ENCODE data around the gene RTL3. TPM values are rescaled to one million over a fixed set of nuclear protein-coding genes. Genes with fewer than 3 reads are reported as not detected.

The RTL3 gene
- total and polyA plus RNA-seq, 2 donors from 2014 or later, result not detected

DNA sequence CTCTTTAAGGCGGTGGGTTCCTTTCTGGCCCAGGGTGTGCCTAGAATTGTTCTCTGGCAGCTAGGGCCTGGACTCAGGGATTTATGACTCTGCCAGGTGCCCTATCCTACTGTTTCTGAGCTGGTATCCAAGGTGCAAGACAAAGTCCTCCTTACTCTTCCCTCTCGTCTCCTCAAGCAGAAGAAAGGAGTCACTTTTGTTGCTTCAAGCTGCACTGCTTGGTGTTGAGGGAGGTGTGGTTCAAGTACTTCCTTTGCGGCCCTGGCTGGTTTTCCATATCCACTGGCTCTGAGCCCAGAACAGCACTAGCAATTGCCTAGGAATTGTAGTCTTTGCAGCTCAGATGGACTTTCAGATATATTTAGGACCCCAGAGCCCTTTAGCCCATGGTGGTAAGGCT is 39.3 kb downstream of the RTL3 start:
- Histone ChIP-seq H3K27ac (ENCODE audit: low read depth in 2 of 2, low read length in 2 of 2) (no peak overlapping the region), H3K27me3 (ENCODE audit: control insufficient read depth, insufficient read depth, low read length) (no peaks in the 10 kb centered on the region), H3K9ac (ENCODE audit: low read length in 3 of 3) (no peak overlapping the region), H3K36me3 (ENCODE audit: control insufficient read depth in 2 of 3, insufficient read depth in 3 of 3, low read length in 3 of 3) (no peaks in the 10 kb centered on the region), H3K9me3 (ENCODE audit: control insufficient read depth in 2 of 3, insufficient read depth in 1 of 3, low read length in 3 of 3) (no peaks in the 10 kb centered on the region), H3K4me1 (ENCODE audit: control insufficient read depth in 2 of 3, insufficient read depth in 2 of 3, low read depth in 1 of 3, low read length in 3 of 3) (no peaks in the 10 kb centered on the region), H3K4me3 (ENCODE audit: low read length in 3 of 3) (no peak overlapping the region)
- intact Hi-C loops (cut with DNase I), result no loop called here
- FAIRE-seq (no peak), DNase-seq (peak in 1 of 5 donors; percentile 11)
- TF ChIP-seq, protein P1, sequence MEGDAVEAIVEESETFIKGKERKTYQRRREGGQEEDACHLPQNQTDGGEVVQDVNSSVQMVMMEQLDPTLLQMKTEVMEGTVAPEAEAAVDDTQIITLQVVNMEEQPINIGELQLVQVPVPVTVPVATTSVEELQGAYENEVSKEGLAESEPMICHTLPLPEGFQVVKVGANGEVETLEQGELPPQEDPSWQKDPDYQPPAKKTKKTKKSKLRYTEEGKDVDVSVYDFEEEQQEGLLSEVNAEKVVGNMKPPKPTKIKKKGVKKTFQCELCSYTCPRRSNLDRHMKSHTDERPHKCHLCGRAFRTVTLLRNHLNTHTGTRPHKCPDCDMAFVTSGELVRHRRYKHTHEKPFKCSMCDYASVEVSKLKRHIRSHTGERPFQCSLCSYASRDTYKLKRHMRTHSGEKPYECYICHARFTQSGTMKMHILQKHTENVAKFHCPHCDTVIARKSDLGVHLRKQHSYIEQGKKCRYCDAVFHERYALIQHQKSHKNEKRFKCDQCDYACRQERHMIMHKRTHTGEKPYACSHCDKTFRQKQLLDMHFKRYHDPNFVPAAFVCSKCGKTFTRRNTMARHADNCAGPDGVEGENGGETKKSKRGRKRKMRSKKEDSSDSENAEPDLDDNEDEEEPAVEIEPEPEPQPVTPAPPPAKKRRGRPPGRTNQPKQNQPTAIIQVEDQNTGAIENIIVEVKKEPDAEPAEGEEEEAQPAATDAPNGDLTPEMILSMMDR (IDR thresholded peaks at IDR 0.05; ENCODE audit: borderline replicate concordance, extremely low read depth, insufficient read depth), result no peak

DNA sequence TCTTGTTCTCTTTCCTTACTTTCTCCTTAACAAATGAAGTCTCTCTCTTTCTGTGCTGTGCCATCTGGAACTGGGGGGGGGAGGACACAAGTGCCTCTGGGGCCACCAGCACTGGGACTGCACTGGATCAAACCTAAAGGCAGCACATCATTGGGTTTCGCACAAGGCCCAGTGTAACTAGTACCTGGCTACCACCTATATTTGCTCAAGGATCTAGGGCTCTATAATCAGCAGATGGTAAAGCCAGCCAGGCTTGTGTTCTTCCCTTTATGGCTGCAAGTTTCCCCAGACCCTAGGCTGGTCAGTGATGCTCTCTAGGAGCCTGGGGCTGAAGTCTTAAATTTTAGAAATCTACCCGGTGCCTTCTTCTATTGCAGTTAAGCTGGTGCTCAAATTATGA is 40.1 kb downstream of the RTL3 start:
- Histone ChIP-seq H3K9me3 (ENCODE audit: control insufficient read depth in 2 of 3, insufficient read depth in 1 of 3, low read length in 3 of 3) (no peaks in the 10 kb centered on the region), H3K9ac (ENCODE audit: low read length in 3 of 3) (no peak overlapping the region), H3K4me1 (ENCODE audit: control insufficient read depth in 2 of 3, insufficient read depth in 2 of 3, low read depth in 1 of 3, low read length in 3 of 3) (no peaks in the 10 kb centered on the region), H3K36me3 (ENCODE audit: control insufficient read depth in 2 of 3, insufficient read depth in 3 of 3, low read length in 3 of 3) (no peaks in the 10 kb centered on the region), H3K27me3 (ENCODE audit: control insufficient read depth, insufficient read depth, low read length) (no peaks in the 10 kb centered on the region), H3K4me3 (ENCODE audit: low read length in 3 of 3) (no peak overlapping the region), H3K27ac (ENCODE audit: low read depth in 2 of 2, low read length in 2 of 2) (no peak overlapping the region)
- TF ChIP-seq, protein P1 (IDR thresholded peaks at IDR 0.05; ENCODE audit: borderline replicate concordance, extremely low read depth, insufficient read depth), result no peak
- intact Hi-C loops (cut with DNase I), result no loop called here
- no peak for FAIRE-seq
- DNase-seq, result no peak

DNA sequence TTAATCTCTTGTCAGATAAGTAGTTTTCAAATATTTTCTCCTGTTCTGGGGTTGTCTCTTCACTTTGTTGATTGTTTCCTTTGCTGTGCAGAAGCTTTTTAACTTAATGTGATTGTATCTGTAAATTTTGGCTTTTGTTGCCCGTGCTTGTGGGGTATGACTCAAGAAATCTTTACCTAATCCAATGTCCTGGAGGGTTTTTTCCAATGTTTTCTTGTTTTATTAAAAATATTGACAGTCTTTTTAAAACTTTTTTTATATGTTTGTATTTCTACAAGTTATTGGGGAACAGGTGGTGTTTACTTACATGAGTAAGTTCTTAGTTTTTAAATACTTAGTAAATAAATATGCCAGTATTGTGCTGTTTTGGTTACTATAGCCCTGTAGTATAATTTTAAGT is 44.9 kb downstream of the RTL3 start:
- Histone ChIP-seq H3K27ac (ENCODE audit: low read depth in 2 of 2, low read length in 2 of 2) (no peak overlapping the region), H3K36me3 (ENCODE audit: control insufficient read depth in 2 of 3, insufficient read depth in 3 of 3, low read length in 3 of 3) (no peaks in the 10 kb centered on the region), H3K4me1 (ENCODE audit: control insufficient read depth in 2 of 3, insufficient read depth in 2 of 3, low read depth in 1 of 3, low read length in 3 of 3) (no peaks in the 10 kb centered on the region), H3K9me3 (ENCODE audit: control insufficient read depth in 2 of 3, insufficient read depth in 1 of 3, low read length in 3 of 3) (no peaks in the 10 kb centered on the region), H3K9ac (ENCODE audit: low read length in 3 of 3) (no peak overlapping the region), H3K4me3 (ENCODE audit: low read length in 3 of 3) (no peak overlapping the region), H3K27me3 (ENCODE audit: control insufficient read depth, insufficient read depth, low read length) (no peaks in the 10 kb centered on the region)
- TF ChIP-seq, protein P1 (IDR thresholded peaks at IDR 0.05; ENCODE audit: borderline replicate concordance, extremely low read depth, insufficient read depth), result no peak
- intact Hi-C loops (cut with DNase I), result no loop called here
- DNase-seq (no peak), FAIRE-seq (no peak)

Other genes starting within 250 kb of the RTL3 start
- 0.16 TPM for gene LPAR4, start 88.4 kb upstream of the RTL3 start, total RNA-seq
- not detected for gene LPAR4, start 88.4 kb upstream of the RTL3 start, polyA plus RNA-seq (ENCODE audit: insufficient read depth, low read depth, low replicate concordance)